OCI-LY3 (cell line): ENCODE data around the gene ZNF335.

Experiments used
- H2AFZ ChIP-seq: fragments of 200-600, 300-600 bp; shearing (Covaris generic); 2 replicates; pipeline ENCODE4 v1.6.0; 2014; ENCODE audit warnings: antibody characterized with exemption, low read depth, low read length
- H3K27ac ChIP-seq: fragments of 200-600, 300-600 bp; sonication (generic); 2 replicates; pipeline ENCODE4 v1.5.1; 2014; ENCODE audit warnings: mild to moderate bottlenecking, low read length, moderate library complexity, mixed read lengths
- H3K27me3 ChIP-seq: fragments of 200-600, 300-600 bp; sonication (generic); 2 replicates; pipeline ENCODE4 v1.6.1; 2014; ENCODE audit warnings: low read depth, low read length, mixed read lengths
- H3K36me3 ChIP-seq: fragments of 200-600, 300-600 bp; sonication (generic); replicated peaks from 2 replicates; pipeline ENCODE3; 2014; ENCODE audit warnings: low read depth, low read length, mixed read lengths
- H3K4me1 ChIP-seq: fragments of 300-600, 200-600 bp; sonication (generic); 2 replicates; pipeline ENCODE4 v1.6.1; 2014; ENCODE audit warnings: low read length, mixed read lengths
- H3K4me2 ChIP-seq: fragments of 200-600, 300-600 bp; sonication (generic); 2 replicates; pipeline ENCODE4 v1.6.1; 2014; ENCODE audit warnings: low read length, mixed read lengths
- H3K4me3 ChIP-seq: fragments of 300-600, 200-600 bp; sonication (generic); 2 replicates; pipeline ENCODE4 v1.5.1; 2014; ENCODE audit warnings: antibody characterized with exemption, mild to moderate bottlenecking, low read length, moderate library complexity
- H3K79me2 ChIP-seq: fragments of 300-600, 200-600 bp; shearing (Covaris generic); 2 replicates; pipeline ENCODE4 v1.6.1; 2014; ENCODE audit warnings: mild to moderate bottlenecking, low read length, mixed read lengths
- H3K9ac ChIP-seq: fragments of 300-600, 200-600 bp; shearing (Covaris generic); 2 replicates; pipeline ENCODE4 v1.6.0; 2014; ENCODE audit warnings: mild to moderate bottlenecking, low read length, moderate library complexity
- H3K9me3 ChIP-seq: fragments of 200-600, 300-600 bp; shearing (Covaris generic); 2 replicates; pipeline ENCODE4 v1.6.1; 2014; ENCODE audit warnings: low read length, mixed read lengths; ENCODE audit not compliant: insufficient read depth
- H4K20me1 ChIP-seq: fragments of 200-600, 300-600 bp; sonication (generic); 2 replicates; pipeline ENCODE4 v1.6.1; 2016; ENCODE audit warnings: low read length, mixed read lengths; ENCODE audit not compliant: insufficient read depth
- EZH2phosphoT487 ChIP-seq: fragments of 200-600 bp; shearing (Covaris generic); IDR thresholded peaks from 2 replicates; pipeline ENCODE4 v1.6.1; 2018; ENCODE audit warnings: antibody characterized with exemption, mixed run types, low read depth
- TF ChIP-seq, protein P1 (sequence below): fragments of 200-600, 300-600 bp; sonication (generic); IDR thresholded peaks from 2 replicates; pipeline ENCODE4 v1.5.1; 2014; ENCODE audit warnings: antibody characterized with exemption, low read length, low read depth

ZNF335 gene

DNA sequence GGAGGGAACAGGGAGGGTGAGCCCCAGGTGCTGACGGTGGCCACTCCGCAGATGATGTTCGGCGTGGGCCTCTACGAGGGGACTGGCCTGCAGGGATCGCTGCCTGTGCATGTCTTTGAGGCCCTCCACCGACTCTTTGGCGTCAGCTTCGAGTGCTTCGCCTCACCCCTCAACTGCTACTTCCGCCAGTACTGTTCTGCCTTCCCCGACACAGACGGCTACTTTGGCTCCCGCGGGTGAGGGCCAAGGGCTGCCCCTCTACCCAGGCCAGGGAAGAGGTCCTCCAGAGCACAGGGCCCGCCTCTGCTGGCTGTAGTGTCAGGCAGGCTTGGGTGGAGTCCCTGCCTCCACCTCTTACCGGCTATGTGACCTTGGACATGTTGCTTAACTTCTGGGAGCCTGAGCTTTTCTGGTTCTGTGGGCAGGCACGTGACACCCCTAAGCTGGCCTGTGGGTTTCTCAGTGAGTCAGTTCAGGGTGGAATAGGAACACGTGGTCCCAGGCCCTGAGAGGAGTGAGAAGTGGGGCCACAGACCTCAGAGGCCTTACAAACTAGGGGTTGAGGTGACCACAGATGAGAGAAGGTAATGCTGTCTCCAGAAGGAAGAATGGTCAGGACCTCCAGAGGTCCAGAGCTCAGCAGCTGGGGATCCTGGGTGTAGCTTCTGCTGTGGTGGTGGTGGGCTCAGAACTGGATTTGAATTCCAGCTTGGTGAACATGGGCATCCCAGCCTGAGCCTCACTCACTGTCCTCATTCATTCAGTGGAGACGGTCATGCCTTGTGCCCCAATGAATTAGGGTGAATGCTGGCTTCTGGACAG, 25.6 kb downstream of the ZNF335 start:
- H4K20me1 ChIP-seq: no peaks in the 10 kb centered on the region
- H3K9me3 ChIP-seq: no peaks in the 10 kb centered on the region
- H3K27me3 ChIP-seq: no peaks in the 10 kb centered on the region
- no peak overlapping the region for H2AFZ ChIP-seq
- H3K4me1 ChIP-seq: peaks cover 7% of the 10 kb centered on the region
- H3K79me2 ChIP-seq: no peaks in the 10 kb centered on the region
- H3K27ac ChIP-seq: no peak overlapping the region
- peaks cover 82% of the 10 kb centered on the region for H3K36me3 ChIP-seq
- H3K9ac ChIP-seq: no peak overlapping the region
- TF ChIP-seq, protein P1, sequence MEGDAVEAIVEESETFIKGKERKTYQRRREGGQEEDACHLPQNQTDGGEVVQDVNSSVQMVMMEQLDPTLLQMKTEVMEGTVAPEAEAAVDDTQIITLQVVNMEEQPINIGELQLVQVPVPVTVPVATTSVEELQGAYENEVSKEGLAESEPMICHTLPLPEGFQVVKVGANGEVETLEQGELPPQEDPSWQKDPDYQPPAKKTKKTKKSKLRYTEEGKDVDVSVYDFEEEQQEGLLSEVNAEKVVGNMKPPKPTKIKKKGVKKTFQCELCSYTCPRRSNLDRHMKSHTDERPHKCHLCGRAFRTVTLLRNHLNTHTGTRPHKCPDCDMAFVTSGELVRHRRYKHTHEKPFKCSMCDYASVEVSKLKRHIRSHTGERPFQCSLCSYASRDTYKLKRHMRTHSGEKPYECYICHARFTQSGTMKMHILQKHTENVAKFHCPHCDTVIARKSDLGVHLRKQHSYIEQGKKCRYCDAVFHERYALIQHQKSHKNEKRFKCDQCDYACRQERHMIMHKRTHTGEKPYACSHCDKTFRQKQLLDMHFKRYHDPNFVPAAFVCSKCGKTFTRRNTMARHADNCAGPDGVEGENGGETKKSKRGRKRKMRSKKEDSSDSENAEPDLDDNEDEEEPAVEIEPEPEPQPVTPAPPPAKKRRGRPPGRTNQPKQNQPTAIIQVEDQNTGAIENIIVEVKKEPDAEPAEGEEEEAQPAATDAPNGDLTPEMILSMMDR: no peak
- TF ChIP-seq EZH2phosphoT487: no peak
- no peak overlapping the region for H3K4me3 ChIP-seq
- no peak overlapping the region for H3K4me2 ChIP-seq

DNA sequence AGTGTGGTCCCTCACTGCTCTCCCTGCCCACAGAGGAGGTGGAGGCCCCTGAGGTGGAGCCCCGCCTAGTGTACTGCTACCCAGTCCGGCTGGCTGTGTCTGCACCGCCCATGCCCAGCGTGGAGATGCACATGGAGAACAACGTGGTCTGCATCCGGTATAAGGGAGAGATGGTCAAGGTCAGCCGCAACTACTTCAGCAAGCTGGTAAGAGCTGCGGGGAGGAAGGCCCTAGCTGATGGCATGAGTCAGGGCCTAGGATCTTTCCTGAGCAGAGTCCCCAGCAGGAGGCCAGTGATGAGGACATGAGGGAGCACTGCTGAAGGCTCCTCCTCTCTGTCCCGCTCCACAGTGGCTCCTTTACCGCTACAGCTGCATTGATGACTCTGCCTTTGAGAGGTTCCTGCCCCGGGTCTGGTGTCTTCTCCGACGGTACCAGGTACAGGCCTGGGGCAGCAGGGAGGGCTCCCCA, 26.3 kb downstream of the ZNF335 start:
- Histone ChIP-seq H3K4me1 (peaks cover 7% of the 10 kb centered on the region), H3K79me2 (no peaks in the 10 kb centered on the region), H3K36me3 (peaks cover 83% of the 10 kb centered on the region), H3K27me3 (no peaks in the 10 kb centered on the region), H3K4me2 (no peak overlapping the region), H3K9me3 (no peaks in the 10 kb centered on the region), H3K9ac (no peak overlapping the region), H2AFZ (no peak overlapping the region), H3K4me3 (no peak overlapping the region), H4K20me1 (no peaks in the 10 kb centered on the region), H3K27ac (no peak overlapping the region)
- TF ChIP-seq, protein P1: no peak
- no peak for TF ChIP-seq EZH2phosphoT487

DNA sequence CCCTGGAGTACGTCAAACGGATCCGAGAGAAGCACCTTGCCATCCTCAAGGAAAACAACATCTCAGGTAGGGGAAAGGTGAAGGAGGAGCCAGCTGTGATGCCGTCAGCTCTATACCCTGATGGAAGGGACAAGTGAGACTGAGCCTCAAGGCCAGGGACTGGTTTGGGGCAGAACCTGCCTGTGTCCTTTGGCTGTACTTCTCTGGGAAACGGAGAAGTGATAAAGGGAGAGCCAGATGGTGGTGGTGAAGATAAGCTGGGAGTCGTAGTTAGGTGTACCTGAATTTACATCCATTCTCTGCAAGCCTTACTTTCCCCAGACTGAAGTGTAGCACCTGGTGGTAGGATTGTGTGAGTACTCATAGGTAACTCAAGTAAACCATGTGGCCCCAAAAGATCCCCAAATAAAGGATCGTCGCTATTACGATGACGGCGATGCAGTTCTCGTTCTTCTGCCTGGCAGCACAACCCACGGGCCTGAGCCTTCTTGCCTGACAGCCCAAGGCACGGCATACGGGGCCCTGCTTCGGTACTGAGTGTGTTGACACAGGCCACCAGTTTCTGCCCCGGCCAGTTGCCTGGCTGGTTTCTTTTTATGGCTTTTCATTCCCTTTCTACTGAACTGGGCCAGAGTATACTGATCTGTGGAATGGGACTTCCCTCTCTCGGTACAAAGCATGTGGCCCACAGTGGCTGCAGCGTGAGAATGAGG, 26.9 kb downstream of the ZNF335 start:
- peaks cover 7% of the 10 kb centered on the region for H3K4me1 ChIP-seq
- H3K9me3 ChIP-seq: no peaks in the 10 kb centered on the region
- no peak for TF ChIP-seq EZH2phosphoT487
- TF ChIP-seq, protein P1: no peak
- no peak overlapping the region for H3K27ac ChIP-seq
- no peak overlapping the region for H3K4me3 ChIP-seq
- no peak overlapping the region for H3K9ac ChIP-seq
- H3K36me3 ChIP-seq: peaks cover 84% of the 10 kb centered on the region
- no peaks in the 10 kb centered on the region for H3K27me3 ChIP-seq
- H3K4me2 ChIP-seq: no peak overlapping the region
- H3K79me2 ChIP-seq: no peaks in the 10 kb centered on the region
- no peaks in the 10 kb centered on the region for H4K20me1 ChIP-seq
- H2AFZ ChIP-seq: no peak overlapping the region

DNA sequence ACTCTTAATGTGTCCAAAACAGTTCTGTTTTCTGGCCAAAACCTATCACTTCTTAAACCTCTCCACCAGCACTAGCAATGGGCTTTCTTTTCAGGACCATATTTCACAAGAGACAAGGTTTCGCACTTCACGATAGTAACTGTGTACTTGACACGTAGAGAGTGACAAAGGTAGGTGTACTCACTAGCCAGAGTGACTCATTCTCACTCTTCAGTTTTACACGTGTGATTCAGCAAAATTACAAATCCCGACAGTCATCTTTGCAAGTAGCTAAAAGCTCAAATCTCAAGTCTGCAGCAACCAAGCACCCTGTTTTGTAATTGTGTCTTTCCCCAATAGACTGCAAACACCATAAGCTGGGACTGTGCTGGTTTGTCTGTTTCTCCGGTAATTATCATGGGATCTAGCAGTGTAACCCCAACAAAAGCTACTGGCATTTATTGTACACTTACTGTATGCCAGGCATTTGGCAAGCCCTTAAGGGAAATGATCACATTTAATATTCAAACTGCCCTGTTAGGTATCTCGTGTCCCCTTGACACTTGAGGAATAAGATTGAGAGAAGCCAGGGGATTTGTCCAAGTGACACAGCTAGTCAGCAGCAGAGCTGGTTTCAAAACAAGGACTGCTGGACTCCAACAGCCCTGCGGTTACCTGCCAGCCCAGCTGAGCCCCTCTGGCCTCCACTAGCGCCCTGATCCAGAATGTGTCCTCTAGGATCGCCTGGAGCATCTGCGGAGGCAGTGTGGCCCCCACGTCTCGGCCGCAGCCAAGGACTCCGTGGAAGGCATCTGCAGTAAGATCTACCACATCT, 27.6 kb downstream of the ZNF335 start:
- H3K79me2 ChIP-seq: no peaks in the 10 kb centered on the region
- H2AFZ ChIP-seq: no peak overlapping the region
- peaks cover 84% of the 10 kb centered on the region for H3K36me3 ChIP-seq
- H3K4me2 ChIP-seq: no peak overlapping the region
- no peak for TF ChIP-seq EZH2phosphoT487
- TF ChIP-seq, protein P1: no peak
- no peaks in the 10 kb centered on the region for H3K27me3 ChIP-seq
- H3K4me1 ChIP-seq: peaks cover 7% of the 10 kb centered on the region
- no peak overlapping the region for H3K9ac ChIP-seq
- H3K9me3 ChIP-seq: no peaks in the 10 kb centered on the region
- H3K4me3 ChIP-seq: no peak overlapping the region
- H4K20me1 ChIP-seq: no peaks in the 10 kb centered on the region
- no peak overlapping the region for H3K27ac ChIP-seq
